HPDE6-E6E7 (cell line): ENCODE results near the gene ZNF738.

Source experiments
- DNase-seq: peaks from one replicate; pipeline ENCODE4 v3.0.0; 2011; ENCODE audit warnings: missing footprints; ENCODE audit errors: extremely low spot score

ZNF738 gene

DNA sequence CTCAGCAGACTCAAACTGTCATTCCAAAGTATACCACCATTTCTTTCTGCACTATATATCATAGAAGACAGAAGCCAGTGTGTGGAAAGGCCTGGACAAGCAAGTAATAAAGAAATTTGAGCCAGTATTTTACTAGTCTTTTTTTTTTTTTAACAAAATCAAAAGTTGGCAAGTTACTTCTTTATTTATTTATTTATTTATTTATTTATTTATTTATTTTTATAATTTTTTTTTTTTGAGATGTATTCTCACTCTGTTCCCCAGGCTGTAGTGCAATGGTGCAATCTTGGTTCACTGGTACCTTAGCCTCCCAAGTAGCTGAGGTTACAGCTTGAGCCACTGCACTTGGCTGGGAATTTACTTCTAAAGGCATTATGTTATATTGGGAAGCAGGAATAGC, 63.4 kb downstream of the ZNF738 start:
- no peak for DNase-seq

DNA sequence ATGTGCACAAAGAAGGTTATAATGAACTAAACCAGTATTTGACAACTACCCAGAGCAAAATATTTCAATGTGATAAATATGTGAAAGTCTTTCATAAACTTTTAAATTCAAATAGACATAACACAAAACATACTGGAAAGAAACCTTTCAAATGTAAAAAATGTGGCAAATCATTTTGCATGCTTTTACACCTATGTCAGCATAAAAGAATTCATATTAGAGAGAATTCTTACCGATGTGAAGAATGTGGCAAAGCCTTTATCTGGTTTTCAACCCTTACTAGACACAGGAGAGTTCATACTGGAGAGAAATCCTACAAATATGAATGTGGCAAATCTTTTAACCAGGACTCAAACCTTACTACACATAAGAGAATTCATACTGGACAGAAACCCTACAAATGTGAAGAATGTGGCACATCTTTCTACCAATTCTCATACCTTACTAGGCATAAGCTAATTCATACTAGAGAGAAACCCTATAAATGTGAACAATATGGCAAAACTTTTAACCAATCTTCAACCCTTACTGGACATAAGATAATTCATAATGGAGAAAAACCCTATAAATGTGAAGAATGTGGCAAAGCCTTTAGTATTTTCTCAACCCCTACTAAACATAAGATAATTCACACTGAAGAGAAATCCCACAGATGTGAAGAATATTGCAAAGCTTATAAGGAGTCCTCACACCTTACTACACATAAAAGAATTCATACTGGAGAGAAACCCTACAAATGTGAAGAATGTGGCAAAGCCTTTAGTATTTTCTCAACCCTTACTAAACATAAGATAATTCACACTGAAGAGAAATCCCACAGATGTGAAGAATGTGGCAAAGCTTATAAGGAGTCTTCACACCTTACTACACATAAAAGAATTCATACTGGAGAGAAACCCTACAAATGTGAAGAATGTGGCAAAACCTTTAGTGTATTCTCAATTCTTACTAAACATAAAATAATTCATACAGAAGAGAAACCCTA, 64.5 kb downstream of the ZNF738 start:
- DNase-seq: no peak
